Astrocyte (in vitro differentiated cells and primary cell): ENCODE measurements around the gene RGR.

Experiments used
- CTCF ChIP-seq: IDR thresholded peaks from 2 replicates; pipeline ENCODE4 v1.5.1; 2011; ENCODE audit warnings: low read depth, mild to moderate bottlenecking, inconsistent platforms, low read length, moderate library complexity; ENCODE audit not compliant: insufficient read depth
- EZH2 ChIP-seq: IDR thresholded peaks from 2 replicates; pipeline ENCODE4 v1.6.1; 2012; ENCODE audit warnings: mild to moderate bottlenecking, low read length, inconsistent platforms; ENCODE audit not compliant: insufficient read depth

- TF ChIP-seq CTCF (no peak), EZH2 (no peak)
These were observed 14.5 kb upstream of the RGR start for GRCh38 chr10:84230359-84230758.
